ENCODE data around the gene HDAC4. TPM values are rescaled to one million over a fixed set of nuclear protein-coding genes. Genes with fewer than 3 reads are reported as not detected.

The HDAC4 gene
- total and polyA plus RNA-seq, 9 donors, result 7.0 to 74.0 (median 46.3) TPM

DNA sequence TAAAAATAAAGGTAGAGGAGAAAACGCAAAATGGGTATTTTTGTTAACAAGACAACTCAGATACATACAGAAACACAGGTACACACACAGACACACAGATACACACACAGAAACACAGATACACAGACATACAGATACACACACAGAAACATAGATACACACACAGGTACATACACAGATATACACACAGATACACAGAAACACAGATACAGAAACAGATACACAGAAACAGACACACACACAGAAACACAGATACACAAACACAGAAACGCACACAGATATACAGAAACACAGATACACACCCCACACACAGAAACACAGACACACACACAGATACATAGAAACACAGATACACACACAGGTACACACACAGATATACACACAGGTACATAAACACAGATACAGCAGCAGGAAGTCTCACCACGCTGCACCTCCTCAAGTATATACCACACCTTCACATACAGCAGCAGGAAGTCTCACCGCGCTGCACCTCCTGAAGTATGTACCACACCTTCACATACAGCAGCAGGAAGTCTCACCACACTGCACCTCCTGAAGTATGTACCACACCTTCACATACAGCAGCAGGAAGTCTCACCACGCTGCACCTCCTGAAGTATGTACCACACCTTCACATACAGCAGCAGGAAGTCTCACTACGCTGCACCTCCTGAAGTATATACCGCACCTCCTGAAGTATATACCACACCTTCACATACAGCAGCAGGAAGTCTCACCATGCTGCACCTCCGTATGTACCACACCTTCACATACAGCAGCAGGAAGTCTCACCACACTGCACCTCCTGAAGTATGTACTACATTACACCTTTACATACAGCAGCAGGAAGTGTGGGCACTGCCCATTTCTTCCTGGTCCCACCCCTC, 250.5 kb downstream of the HDAC4 start:
- intact Hi-C loops (cut with DNase I), result no loop called here
- TF ChIP-seq POLR2A (IDR thresholded peaks at IDR 0.05) (no peak), EP300 (IDR thresholded peaks at IDR 0.05) (no peak)
- TF ChIP-seq, protein P1, sequence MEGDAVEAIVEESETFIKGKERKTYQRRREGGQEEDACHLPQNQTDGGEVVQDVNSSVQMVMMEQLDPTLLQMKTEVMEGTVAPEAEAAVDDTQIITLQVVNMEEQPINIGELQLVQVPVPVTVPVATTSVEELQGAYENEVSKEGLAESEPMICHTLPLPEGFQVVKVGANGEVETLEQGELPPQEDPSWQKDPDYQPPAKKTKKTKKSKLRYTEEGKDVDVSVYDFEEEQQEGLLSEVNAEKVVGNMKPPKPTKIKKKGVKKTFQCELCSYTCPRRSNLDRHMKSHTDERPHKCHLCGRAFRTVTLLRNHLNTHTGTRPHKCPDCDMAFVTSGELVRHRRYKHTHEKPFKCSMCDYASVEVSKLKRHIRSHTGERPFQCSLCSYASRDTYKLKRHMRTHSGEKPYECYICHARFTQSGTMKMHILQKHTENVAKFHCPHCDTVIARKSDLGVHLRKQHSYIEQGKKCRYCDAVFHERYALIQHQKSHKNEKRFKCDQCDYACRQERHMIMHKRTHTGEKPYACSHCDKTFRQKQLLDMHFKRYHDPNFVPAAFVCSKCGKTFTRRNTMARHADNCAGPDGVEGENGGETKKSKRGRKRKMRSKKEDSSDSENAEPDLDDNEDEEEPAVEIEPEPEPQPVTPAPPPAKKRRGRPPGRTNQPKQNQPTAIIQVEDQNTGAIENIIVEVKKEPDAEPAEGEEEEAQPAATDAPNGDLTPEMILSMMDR (IDR thresholded peaks at IDR 0.05), result no peak
- Histone ChIP-seq H3K4me3 (no peak overlapping the region), H3K36me3 (no peaks in the 10 kb centered on the region), H3K27me3 (no peaks in the 10 kb centered on the region), H3K4me1 (ENCODE audit: insufficient read depth) (no peaks in the 10 kb centered on the region), H3K27ac (no peak overlapping the region), H3K9me3 (no peaks in the 10 kb centered on the region)
- 80 to 86% (median 84%) methylated on average over 9 of the region's 9 CpGs for WGBS, 3 donors
- DNase-seq, result no peak

DNA sequence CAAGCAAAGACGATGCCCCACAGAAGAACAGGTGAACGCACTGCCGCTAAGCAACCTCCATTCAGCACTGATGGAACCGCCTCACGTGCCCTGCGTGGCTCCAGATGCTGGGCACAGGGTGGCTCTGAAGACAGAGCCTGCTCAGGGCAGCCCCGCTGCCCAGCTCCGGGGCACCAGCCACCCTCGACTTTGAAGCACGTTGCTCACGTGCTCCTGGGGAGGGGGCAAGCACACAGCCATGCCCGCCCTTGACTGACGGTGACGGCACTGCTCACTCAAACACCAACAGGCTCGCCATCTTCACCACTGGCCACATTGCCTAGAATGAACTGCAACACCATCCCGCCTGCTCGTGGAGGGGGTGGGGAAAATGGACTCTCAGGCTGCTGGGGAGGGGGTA, 251.3 kb downstream of the HDAC4 start:
- Histone ChIP-seq H3K4me1 (ENCODE audit: insufficient read depth) (no peaks in the 10 kb centered on the region), H3K36me3 (no peaks in the 10 kb centered on the region), H3K9me3 (no peaks in the 10 kb centered on the region), H3K27ac (no peak overlapping the region), H3K4me3 (no peak overlapping the region), H3K27me3 (no peaks in the 10 kb centered on the region)
- intact Hi-C loops (cut with DNase I), result no loop called here
- peak in 3 of 5 donors; percentile 11 to 26 (median 12) for DNase-seq
- TF ChIP-seq, protein P1 (IDR thresholded peaks at IDR 0.05), result no peak
- TF ChIP-seq POLR2A (IDR thresholded peaks at IDR 0.05) (no peak), EP300 (IDR thresholded peaks at IDR 0.05) (no peak)
- 93 to 95% (median 95%) methylated on average over 17 of the region's 17 CpGs for WGBS, 3 donors

DNA sequence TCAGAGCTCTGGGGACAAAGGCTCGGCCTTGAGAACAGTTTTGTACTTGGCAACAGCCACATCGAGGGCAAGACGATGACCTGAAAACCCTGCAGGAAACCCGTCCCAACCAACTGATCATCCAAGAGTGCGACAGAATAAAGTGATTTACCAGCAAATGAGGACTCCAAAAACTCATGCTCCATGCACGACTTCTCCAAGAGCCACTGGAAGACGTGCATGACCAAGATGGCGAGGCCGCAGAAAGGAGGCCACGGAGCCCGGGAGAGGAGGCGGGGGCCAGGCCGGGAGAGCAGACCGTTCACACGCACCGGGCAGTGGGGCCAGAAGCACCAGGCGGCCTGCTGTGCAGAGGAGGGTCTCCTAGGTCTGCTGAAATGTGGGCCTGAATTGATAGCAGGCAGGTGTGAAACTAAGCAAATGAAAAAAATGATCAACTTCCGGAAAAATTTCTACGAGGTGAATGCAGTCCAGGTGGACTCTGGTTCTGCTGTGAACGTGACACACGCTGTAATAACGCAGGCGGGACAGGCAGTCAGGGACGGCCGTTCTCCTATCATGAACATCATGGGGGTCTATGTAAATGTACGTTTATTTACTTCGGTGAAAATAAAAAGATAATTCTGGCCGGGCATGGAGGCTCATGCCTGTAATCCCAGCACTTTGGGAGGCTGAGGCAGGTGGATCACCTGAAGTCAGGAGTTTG, 252.2 kb downstream of the HDAC4 start:
- Histone ChIP-seq H3K27me3 (no peaks in the 10 kb centered on the region), H3K27ac (no peak overlapping the region), H3K9me3 (no peaks in the 10 kb centered on the region), H3K36me3 (no peaks in the 10 kb centered on the region), H3K4me1 (ENCODE audit: insufficient read depth) (no peaks in the 10 kb centered on the region), H3K4me3 (no peak overlapping the region)
- DNase-seq, result peak in 2 of 5 donors; percentile 6 to 10
- intact Hi-C loops (cut with DNase I), result no loop called here
- WGBS, 3 donors, result 92 to 93% (median 92%) methylated on average over 28 of the region's 28 CpGs
- TF ChIP-seq EP300 (IDR thresholded peaks at IDR 0.05) (no peak), POLR2A (IDR thresholded peaks at IDR 0.05) (no peak)
- TF ChIP-seq, protein P1 (IDR thresholded peaks at IDR 0.05), result no peak

DNA sequence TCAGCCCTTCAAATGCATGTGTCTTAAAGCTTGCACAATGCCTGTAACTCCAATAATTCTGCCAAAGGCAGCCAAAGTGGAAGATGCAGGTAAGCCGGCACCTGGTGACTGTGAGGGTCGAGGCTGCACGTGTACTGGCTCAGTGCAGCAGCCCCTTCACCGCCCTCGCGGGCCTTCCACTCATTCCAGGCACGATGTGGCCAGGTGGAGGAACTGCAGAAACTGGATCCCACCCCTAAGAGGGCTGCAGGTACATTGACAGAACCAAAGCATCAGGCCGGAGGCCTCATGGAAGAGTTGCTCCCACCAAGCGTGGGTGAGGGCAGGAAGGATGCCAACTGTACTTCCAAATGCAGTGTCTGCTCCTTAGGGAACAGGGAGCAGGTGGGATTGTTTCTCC, 253.4 kb downstream of the HDAC4 start:
- TF ChIP-seq, protein P1 (IDR thresholded peaks at IDR 0.05), result no peak
- no peak for TF ChIP-seq POLR2A (IDR thresholded peaks at IDR 0.05)
- TF ChIP-seq EP300 (IDR thresholded peaks at IDR 0.05), result no peak
- intact Hi-C loops (cut with DNase I), result no loop called here
- Histone ChIP-seq H3K4me3 (no peak overlapping the region), H3K27ac (no peak overlapping the region), H3K9me3 (no peaks in the 10 kb centered on the region), H3K36me3 (no peaks in the 10 kb centered on the region), H3K4me1 (ENCODE audit: insufficient read depth) (no peaks in the 10 kb centered on the region), H3K27me3 (no peaks in the 10 kb centered on the region)
- DNase-seq, result peak in 2 of 5 donors; percentile 7 to 15
- 88 to 91% (median 89%) methylated on average over 9 of the region's 9 CpGs for WGBS, 3 donors
